ENCODE results near the gene DNAI1. TPM values are rescaled to one million over a fixed set of nuclear protein-coding genes. Genes with fewer than 3 reads are reported as not detected.

DNAI1 gene
- total and polyA plus RNA-seq, 4 donors: 4.6 to 26.2 (median 9.2) TPM

GRCh38 chr9:34554211-34555001, 95.8 kb downstream of the DNAI1 start:
- Histone ChIP-seq H3K9me3 (ENCODE audit: control insufficient read depth in 4 of 4, insufficient read depth in 3 of 4, low read length in 3 of 4) (no peaks in the 10 kb centered on the region), H3K27me3 (ENCODE audit: control insufficient read depth in 3 of 3, insufficient read depth in 3 of 3, low read length in 2 of 3) (peaks cover 0 to 21% (median 0%) of the 10 kb centered on the region in 3 donors), H3K4me3 (no peak overlapping the region), H3K4me1 (ENCODE audit: control insufficient read depth in 5 of 5, insufficient read depth in 5 of 5, low read length in 5 of 5) (peaks cover 0 to 20% (median 10%) of the 10 kb centered on the region in 5 donors), H3K9ac (ENCODE audit: insufficient read depth in 1 of 2, low read length in 2 of 2) (no peak overlapping the region), H3K36me3 (ENCODE audit: control insufficient read depth in 4 of 4, insufficient read depth in 4 of 4, low read length in 4 of 4) (peaks cover 0 to 12% (median 3%) of the 10 kb centered on the region in 4 donors), H3K27ac (ENCODE audit: low read depth in 1 of 2, low read length in 1 of 2) (no peak overlapping the region)
- no peak for ATAC-seq (ENCODE audit: insufficient read depth, low FRiP score)
- DNase-seq: no peak
- TF ChIP-seq, protein P1, sequence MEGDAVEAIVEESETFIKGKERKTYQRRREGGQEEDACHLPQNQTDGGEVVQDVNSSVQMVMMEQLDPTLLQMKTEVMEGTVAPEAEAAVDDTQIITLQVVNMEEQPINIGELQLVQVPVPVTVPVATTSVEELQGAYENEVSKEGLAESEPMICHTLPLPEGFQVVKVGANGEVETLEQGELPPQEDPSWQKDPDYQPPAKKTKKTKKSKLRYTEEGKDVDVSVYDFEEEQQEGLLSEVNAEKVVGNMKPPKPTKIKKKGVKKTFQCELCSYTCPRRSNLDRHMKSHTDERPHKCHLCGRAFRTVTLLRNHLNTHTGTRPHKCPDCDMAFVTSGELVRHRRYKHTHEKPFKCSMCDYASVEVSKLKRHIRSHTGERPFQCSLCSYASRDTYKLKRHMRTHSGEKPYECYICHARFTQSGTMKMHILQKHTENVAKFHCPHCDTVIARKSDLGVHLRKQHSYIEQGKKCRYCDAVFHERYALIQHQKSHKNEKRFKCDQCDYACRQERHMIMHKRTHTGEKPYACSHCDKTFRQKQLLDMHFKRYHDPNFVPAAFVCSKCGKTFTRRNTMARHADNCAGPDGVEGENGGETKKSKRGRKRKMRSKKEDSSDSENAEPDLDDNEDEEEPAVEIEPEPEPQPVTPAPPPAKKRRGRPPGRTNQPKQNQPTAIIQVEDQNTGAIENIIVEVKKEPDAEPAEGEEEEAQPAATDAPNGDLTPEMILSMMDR (IDR thresholded peaks at IDR 0.05; ENCODE audit: control extremely low read depth, extremely low read depth): no peak
- WGBS, 2 donors: 75 to 80% methylated on average over 16 of the region's 16 CpGs

DNA sequence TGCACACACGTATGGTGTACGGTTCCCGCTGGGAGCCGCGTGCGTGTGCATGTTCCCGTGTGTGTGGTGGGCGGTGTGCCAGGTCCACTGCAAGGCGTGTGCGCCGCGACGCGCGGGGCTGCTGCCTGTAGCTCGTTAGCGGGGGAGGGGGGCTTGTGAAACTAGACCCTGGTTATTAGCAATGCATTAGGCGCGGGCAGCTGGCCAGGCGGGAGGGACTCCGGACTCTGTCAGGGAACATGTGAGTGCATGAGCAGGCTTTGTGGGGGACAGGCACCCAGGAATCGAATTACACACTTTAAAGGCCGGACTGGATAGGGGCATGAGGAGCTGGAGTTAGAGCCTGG, 96.4 kb downstream of the DNAI1 start:
- TF ChIP-seq, protein P1 (IDR thresholded peaks at IDR 0.05; ENCODE audit: control extremely low read depth, extremely low read depth): no peak
- no peaks in the 10 kb centered on the region for H3K9me3 ChIP-seq (ENCODE audit: control insufficient read depth in 4 of 4, insufficient read depth in 3 of 4, low read length in 3 of 4)
- peaks cover 0 to 24% (median 10%) of the 10 kb centered on the region in 5 donors for H3K4me1 ChIP-seq (ENCODE audit: control insufficient read depth in 5 of 5, insufficient read depth in 5 of 5, low read length in 5 of 5)
- H3K27me3 ChIP-seq (ENCODE audit: control insufficient read depth in 3 of 3, insufficient read depth in 3 of 3, low read length in 2 of 3): peaks cover 0 to 22% (median 0%) of the 10 kb centered on the region in 3 donors
- H3K36me3 ChIP-seq (ENCODE audit: control insufficient read depth in 4 of 4, insufficient read depth in 4 of 4, low read length in 4 of 4): peaks cover 0 to 12% (median 3%) of the 10 kb centered on the region in 4 donors
- H3K4me3 ChIP-seq: no peak overlapping the region
- DNase-seq: peak; percentile 84 to 90 (median 86)
- H3K27ac ChIP-seq (ENCODE audit: low read depth in 1 of 2, low read length in 1 of 2): no peak overlapping the region
- 72 to 79% methylated on average over 23 of the region's 23 CpGs for WGBS, 2 donors
- ATAC-seq (ENCODE audit: insufficient read depth, low FRiP score): no peak
- H3K9ac ChIP-seq (ENCODE audit: insufficient read depth in 1 of 2, low read length in 2 of 2): no peak overlapping the region

DNA sequence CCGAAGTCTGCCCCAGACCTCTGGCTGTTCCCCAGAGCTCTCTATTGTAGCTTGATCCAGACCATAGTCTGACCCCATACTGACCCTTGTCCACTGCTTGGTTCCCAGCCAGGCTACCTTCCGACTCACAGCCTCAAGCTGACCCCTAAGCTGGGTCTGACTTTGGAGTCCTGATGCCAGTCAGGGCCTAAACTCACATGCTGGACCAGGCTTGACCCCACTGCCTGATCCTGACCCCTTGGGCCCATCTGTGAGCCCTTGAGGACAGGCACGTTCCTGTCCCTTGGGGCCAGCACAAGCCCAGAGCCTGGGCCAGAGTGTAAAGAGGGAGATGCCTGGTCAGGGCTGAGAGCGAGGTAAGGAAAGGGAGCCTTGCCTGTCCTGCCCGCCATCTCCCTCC, 96.9 kb downstream of the DNAI1 start:
- H3K36me3 ChIP-seq (ENCODE audit: control insufficient read depth in 4 of 4, insufficient read depth in 4 of 4, low read length in 4 of 4): peaks cover 0 to 12% (median 3%) of the 10 kb centered on the region in 4 donors
- WGBS, 2 donors: 78 to 88% methylated on average over 5 of the region's 5 CpGs
- no peak overlapping the region for H3K27ac ChIP-seq (ENCODE audit: low read depth in 1 of 2, low read length in 1 of 2)
- H3K4me1 ChIP-seq (ENCODE audit: control insufficient read depth in 5 of 5, insufficient read depth in 5 of 5, low read length in 5 of 5): peaks cover 0 to 30% (median 15%) of the 10 kb centered on the region in 5 donors
- no peak for DNase-seq
- peaks cover 0 to 2% (median 0%) of the 10 kb centered on the region in 4 donors for H3K9me3 ChIP-seq (ENCODE audit: control insufficient read depth in 4 of 4, insufficient read depth in 3 of 4, low read length in 3 of 4)
- no peak overlapping the region for H3K4me3 ChIP-seq
- ATAC-seq (ENCODE audit: insufficient read depth, low FRiP score): no peak
- H3K27me3 ChIP-seq (ENCODE audit: control insufficient read depth in 3 of 3, insufficient read depth in 3 of 3, low read length in 2 of 3): peaks cover 0 to 27% (median 0%) of the 10 kb centered on the region in 3 donors
- TF ChIP-seq, protein P1 (IDR thresholded peaks at IDR 0.05; ENCODE audit: control extremely low read depth, extremely low read depth): no peak
- no peak overlapping the region for H3K9ac ChIP-seq (ENCODE audit: insufficient read depth in 1 of 2, low read length in 2 of 2)
